HFFc6 (cell line): ENCODE results near the gene HAGHL. TPM values are rescaled to one million over a fixed set of nuclear protein-coding genes. Genes with fewer than 3 reads are reported as not detected.
"Not testable (repeated sequence)": the region's sequence is repeated elsewhere in the genome, so short reads cannot be mapped to it uniquely, and the experiment has no call there.

ENCODE experiments used
- DNase-seq: peaks from one replicate; pipeline ENCODE4 v3.0.0-alpha.2; 2018
- H3K27ac Mint-ChIP-seq: 2 replicates; pipeline ENCODE4 v1.8.0; 2020; ENCODE audit warnings: mild to moderate bottlenecking, mixed read lengths
- H3K27me3 Mint-ChIP-seq: 2 replicates; pipeline ENCODE4 v1.8.0; 2021; ENCODE audit warnings: mild to moderate bottlenecking, moderate library complexity, mixed read lengths; ENCODE audit not compliant: insufficient read depth
- H3K36me3 Mint-ChIP-seq: 2 replicates; pipeline ENCODE4 v1.8.0; 2021; ENCODE audit warnings: low read depth, mixed read lengths
- H3K4me1 Mint-ChIP-seq: 2 replicates; pipeline ENCODE4 v1.8.0; 2020; ENCODE audit warnings: low read depth, mixed read lengths
- H3K4me3 Mint-ChIP-seq: 2 replicates; pipeline ENCODE4 v1.8.0; 2020; ENCODE audit warnings: mild to moderate bottlenecking, moderate library complexity, mixed read lengths
- H3K9me3 Mint-ChIP-seq: 2 replicates; pipeline ENCODE4 v1.8.0; 2020; ENCODE audit warnings: mild to moderate bottlenecking, mixed read lengths
- CTCF ChIP-seq: fragments of 200-600 bp; sonication (generic); IDR thresholded peaks from 2 replicates; pipeline ENCODE4 v1.5.0; 2021; ENCODE audit warnings: antibody characterized with exemption, mild to moderate bottlenecking
- total RNA-seq, 6 experiments: library from RNA; stranded (reverse); fragmentation: NEBNext Ultra II Directional; extraction: Animal tissue kit (Norgen Biotek cat#: 25700); gene quantifications; 2 replicates in 1 of 6; 3 replicates in 5 of 6; pipeline ENCODE4 v1.2.3, GENCODE V29; 2021

The HAGHL gene
- total RNA-seq, 6 experiments from 2014 or later = 11.4 to 16.6 (median 14.1) TPM

GRCh38 chr16:741986-742629 lies 15.2 kb downstream of the HAGHL start:
- no peak for TF ChIP-seq CTCF
- Mint-ChIP-seq H3K4me1 (peaks cover 9% of the 10 kb centered on the region; the same call in 1 of the 2 replicates), H3K27me3 (peaks cover 3% of the 10 kb centered on the region; the same call in 1 of the 2 replicates), H3K9me3 (no peaks in the 10 kb centered on the region), H3K27ac (no peak overlapping the region), H3K4me3 (peak overlapping the region; percentile 73; the same call in 1 of the 2 replicates), H3K36me3 (0 out of 2 replicates have a peak, but pooled peaks cover 4% of the 10 kb centered on the region)
- no peak for DNase-seq

- H3K4me1 Mint-ChIP-seq, H3K27me3 Mint-ChIP-seq, DNase-seq, H3K27ac Mint-ChIP-seq, H3K9me3 Mint-ChIP-seq, H3K36me3 Mint-ChIP-seq, H3K4me3 Mint-ChIP-seq: not testable (repeated sequence)
Observed at GRCh38 chr16:742894-743293, 16.0 kb downstream of the HAGHL start.

- no peak overlapping the region for H3K27ac Mint-ChIP-seq
- H3K9me3 Mint-ChIP-seq = no peaks in the 10 kb centered on the region
- TF ChIP-seq CTCF = peak; percentile 50
- peaks cover 3% of the 10 kb centered on the region; the same call in 1 of the 2 replicates for H3K27me3 Mint-ChIP-seq
- no peaks in the 10 kb centered on the region for H3K36me3 Mint-ChIP-seq
- DNase-seq = no peak
- peaks cover 10% of the 10 kb centered on the region; the same call in 1 of the 2 replicates for H3K4me1 Mint-ChIP-seq
- H3K4me3 Mint-ChIP-seq = no peak overlapping the region
Observed at GRCh38 chr16:743794-744500, 17.0 kb downstream of the HAGHL start.

GRCh38 chr16:745739-746138 lies 18.8 kb downstream of the HAGHL start:
- Mint-ChIP-seq H3K27ac (no peak overlapping the region), H3K9me3 (no peaks in the 10 kb centered on the region), H3K36me3 (no peaks in the 10 kb centered on the region), H3K27me3 (peaks cover 3% of the 10 kb centered on the region; the same call in 1 of the 2 replicates), H3K4me1 (peaks cover 6% of the 10 kb centered on the region; the same call in 1 of the 2 replicates), H3K4me3 (no peak overlapping the region)
- no peak for DNase-seq
- peak; percentile 65 for TF ChIP-seq CTCF

GRCh38 chr16:746637-747036 lies 19.7 kb downstream of the HAGHL start:
- H3K9me3 Mint-ChIP-seq = no peaks in the 10 kb centered on the region
- no peak for TF ChIP-seq CTCF
- H3K4me1 Mint-ChIP-seq = peaks cover 6% of the 10 kb centered on the region; the same call in 1 of the 2 replicates
- H3K27ac Mint-ChIP-seq = no peak overlapping the region
- DNase-seq = no peak
- H3K4me3 Mint-ChIP-seq = no peak overlapping the region
- H3K27me3 Mint-ChIP-seq = peaks cover 5% of the 10 kb centered on the region; the same call in 1 of the 2 replicates
- H3K36me3 Mint-ChIP-seq = no peaks in the 10 kb centered on the region
